SK-N-MC (cell line): Measurements from ENCODE around the gene DISC1.
"Not testable (repeated sequence)": the region's sequence is repeated elsewhere in the genome, so short reads cannot be mapped to it uniquely, and the experiment has no call there.

Experiments
- DNase-seq: peaks from one replicate; pipeline ENCODE4 v3.0.0-alpha.2; 2011; ENCODE audit warnings: low read depth, low spot score
- H3K27ac ChIP-seq: fragments of 200-600 bp; sonication (generic); 2 replicates; pipeline ENCODE4 v1.5.1; 2016; ENCODE audit warnings: mixed run types
- H3K36me3 ChIP-seq: fragments of 200-600 bp; sonication (generic); 2 replicates; pipeline ENCODE4 v1.6.1; 2017; ENCODE audit warnings: antibody characterized with exemption, low read length, mixed read lengths; ENCODE audit not compliant: insufficient read depth
- H3K4me3 ChIP-seq: fragments of 200-600 bp; sonication (generic); 2 replicates; pipeline ENCODE4 v1.5.1; 2016
- H3K9ac ChIP-seq: fragments of 200-600 bp; sonication (generic); 2 replicates; pipeline ENCODE4 v1.8.0; 2017; ENCODE audit warnings: mixed run types, mixed read lengths; ENCODE audit not compliant: insufficient read length
- H3K9me3 ChIP-seq: fragments of 200-600 bp; sonication (generic); 2 replicates; pipeline ENCODE4 v1.6.1; 2017; ENCODE audit warnings: low read depth, mild to moderate bottlenecking, antibody characterized with exemption, low read length, moderate library complexity, mixed read lengths
- EZH2 ChIP-seq: fragments of 200-600 bp; sonication (generic); IDR thresholded peaks from one replicate; pipeline ENCODE4 v1.6.1; 2017; ENCODE audit warnings: antibody characterized with exemption
- FOXP2 ChIP-seq: optimal IDR thresholded peaks from 2 replicates; pipeline ENCODE3; 2011; ENCODE audit warnings: mild to moderate bottlenecking, moderate library complexity; ENCODE audit not compliant: insufficient read depth; ENCODE audit errors: extremely low read length, control extremely low read depth
- POLR2AphosphoS5 ChIP-seq: IDR thresholded peaks from 2 replicates; pipeline ENCODE4 v1.6.1; 2012; ENCODE audit warnings: mild to moderate bottlenecking, low read depth, low read length, borderline replicate concordance

The DISC1 gene

DNA sequence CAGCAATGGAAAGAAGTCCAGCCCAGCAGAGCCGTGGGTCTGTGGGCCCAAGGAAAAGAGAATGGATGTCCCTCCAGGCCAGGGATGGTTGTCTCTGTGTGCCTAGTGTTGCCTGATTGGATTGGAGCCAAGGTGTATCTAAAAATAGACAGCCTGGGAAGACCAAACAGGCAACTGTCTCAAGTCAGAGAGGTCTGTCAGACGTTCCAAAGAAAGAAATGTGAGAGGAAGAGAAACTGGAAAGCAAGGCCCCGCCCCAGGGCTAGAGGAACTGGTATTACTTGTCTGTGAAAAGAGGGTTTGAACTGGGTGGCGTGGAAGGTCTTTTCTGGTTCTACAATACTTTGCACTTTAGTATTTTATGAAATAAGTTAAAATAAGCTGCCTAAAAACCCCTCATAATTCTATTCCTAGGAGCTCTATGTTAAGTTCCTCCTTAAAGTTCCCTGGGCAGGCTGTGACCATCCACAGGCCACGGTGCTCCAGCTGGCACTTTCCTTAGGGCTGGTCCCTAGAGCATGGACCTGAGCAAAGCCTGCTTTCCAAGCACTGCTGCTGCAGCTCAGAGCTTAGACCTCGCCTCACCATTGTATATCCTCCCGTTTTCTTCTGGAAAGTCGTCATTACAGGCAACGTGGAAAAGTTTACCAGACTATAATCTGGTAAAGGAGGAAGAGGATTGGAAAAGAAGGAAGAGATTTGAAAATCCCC lies 151.6 kb downstream of the DISC1 start:
- TF ChIP-seq FOXP2, result no peak
- TF ChIP-seq POLR2AphosphoS5, result no peak
- no peak for TF ChIP-seq EZH2
- Histone ChIP-seq H3K27ac (no peak overlapping the region), H3K4me3 (no peak overlapping the region), H3K9me3 (no peaks in the 10 kb centered on the region), H3K36me3 (no peaks in the 10 kb centered on the region), H3K9ac (no peak overlapping the region)
- no peak for DNase-seq

DNA sequence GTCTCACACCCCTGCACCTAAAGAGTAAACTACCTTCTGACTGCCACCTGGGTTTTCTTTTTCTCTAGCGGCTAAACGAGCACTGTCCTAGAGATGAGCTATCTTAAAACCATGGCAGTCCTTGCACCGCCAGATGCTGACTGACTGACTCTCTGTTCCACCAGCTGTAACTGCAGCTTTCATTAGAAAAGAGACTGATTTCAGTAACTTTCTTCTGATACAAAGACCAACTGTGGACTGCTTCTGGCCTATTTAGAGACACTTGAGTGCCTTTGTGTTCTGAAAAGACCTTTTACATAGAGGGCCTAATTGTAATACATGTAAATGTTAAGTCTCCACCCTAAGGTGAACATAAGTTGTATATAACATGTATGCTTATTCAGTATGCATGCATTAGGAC lies 152.5 kb downstream of the DISC1 start:
- Histone ChIP-seq H3K36me3 (no peaks in the 10 kb centered on the region), H3K9me3 (no peaks in the 10 kb centered on the region), H3K27ac (no peak overlapping the region), H3K4me3 (no peak overlapping the region), H3K9ac (no peak overlapping the region)
- TF ChIP-seq POLR2AphosphoS5 (no peak), EZH2 (no peak), FOXP2 (no peak)
- DNase-seq, result no peak

DNA sequence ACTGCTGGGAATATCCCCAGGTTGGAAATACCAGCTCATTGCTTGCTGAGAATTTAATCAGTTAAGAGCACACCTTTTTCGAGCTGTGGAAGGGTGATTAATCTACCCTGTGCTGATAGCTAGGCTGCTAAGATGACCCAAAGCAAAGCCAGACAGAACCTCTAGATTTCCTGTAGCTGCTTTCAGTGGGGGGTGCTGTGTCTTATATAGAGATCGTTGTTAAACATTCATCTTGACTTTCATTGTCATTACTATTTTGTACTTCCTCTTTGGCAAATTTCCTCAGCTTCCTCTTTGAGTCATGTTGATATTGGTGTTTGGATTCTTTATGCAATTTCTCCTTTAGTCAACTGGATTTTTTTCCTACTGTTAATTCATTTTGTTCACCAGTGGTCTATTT lies 155.3 kb downstream of the DISC1 start:
- Histone ChIP-seq H3K9me3 (no peaks in the 10 kb centered on the region), H3K4me3 (no peak overlapping the region), H3K9ac (no peak overlapping the region), H3K36me3 (no peaks in the 10 kb centered on the region), H3K27ac (no peak overlapping the region)
- DNase-seq, result no peak
- TF ChIP-seq POLR2AphosphoS5 (no peak), FOXP2 (no peak), EZH2 (no peak)

GRCh38 chr1:231785073-231785472 lies 158.5 kb downstream of the DISC1 start:
- H3K9ac ChIP-seq, DNase-seq, H3K27ac ChIP-seq, H3K4me3 ChIP-seq, H3K9me3 ChIP-seq, H3K36me3 ChIP-seq: not testable (repeated sequence)

- TF ChIP-seq FOXP2, result no peak
- no peak for TF ChIP-seq EZH2
- TF ChIP-seq POLR2AphosphoS5, result no peak
- no peak for DNase-seq
- Histone ChIP-seq H3K4me3 (no peak overlapping the region), H3K9me3 (no peaks in the 10 kb centered on the region), H3K9ac (no peak overlapping the region), H3K36me3 (no peaks in the 10 kb centered on the region), H3K27ac (no peak overlapping the region)
Measured at GRCh38 chr1:231786126-231786525, 159.5 kb downstream of the DISC1 start.

DNA sequence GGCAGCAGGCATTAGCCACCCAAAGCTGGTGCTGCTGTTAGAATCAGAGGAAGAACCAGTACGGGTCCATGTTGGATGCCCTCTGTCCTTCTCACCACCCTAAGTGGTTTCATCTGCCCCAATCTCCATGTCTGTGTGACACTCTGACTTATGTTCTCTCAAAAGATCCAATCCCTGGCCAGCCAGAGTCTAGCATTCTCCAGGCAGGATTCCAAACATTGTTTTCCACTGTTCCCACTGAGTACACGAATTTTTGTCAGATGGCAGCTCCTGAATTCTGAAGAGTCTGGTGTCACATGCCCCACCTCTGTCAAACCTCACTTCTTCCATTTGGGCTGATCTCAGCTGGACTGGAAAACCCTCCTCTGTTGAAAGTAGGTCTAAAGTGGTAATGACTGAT lies 166.0 kb downstream of the DISC1 start:
- H3K9me3 ChIP-seq, result no peaks in the 10 kb centered on the region
- TF ChIP-seq FOXP2 (no peak), POLR2AphosphoS5 (no peak), EZH2 (no peak)
- DNase-seq, result no peak
- no peak overlapping the region for H3K4me3 ChIP-seq
- H3K36me3 ChIP-seq, result no peaks in the 10 kb centered on the region
- no peak overlapping the region for H3K27ac ChIP-seq
- no peak overlapping the region for H3K9ac ChIP-seq

DNA sequence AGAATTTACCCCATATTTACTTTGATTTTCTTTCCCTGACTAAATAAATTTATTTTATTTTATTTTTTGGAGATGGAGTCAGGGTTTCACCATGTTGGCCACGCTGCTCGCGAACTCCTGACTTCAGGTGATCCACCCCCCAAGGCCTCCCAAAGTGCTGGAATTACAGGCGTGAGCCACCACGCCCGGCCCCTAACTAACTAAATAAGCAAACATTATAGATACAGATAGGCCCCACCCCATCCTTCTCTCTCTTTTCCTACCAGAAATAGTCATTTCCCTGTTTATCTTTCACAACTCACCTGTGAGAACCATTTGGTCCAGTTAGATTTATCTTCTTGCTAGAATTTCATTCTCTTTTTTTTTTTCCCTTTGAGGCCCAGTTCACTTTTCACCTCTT lies 167.3 kb downstream of the DISC1 start:
- Histone ChIP-seq H3K9me3 (no peaks in the 10 kb centered on the region), H3K27ac (no peak overlapping the region)
- TF ChIP-seq POLR2AphosphoS5 (no peak), EZH2 (no peak), FOXP2 (no peak)

DNA sequence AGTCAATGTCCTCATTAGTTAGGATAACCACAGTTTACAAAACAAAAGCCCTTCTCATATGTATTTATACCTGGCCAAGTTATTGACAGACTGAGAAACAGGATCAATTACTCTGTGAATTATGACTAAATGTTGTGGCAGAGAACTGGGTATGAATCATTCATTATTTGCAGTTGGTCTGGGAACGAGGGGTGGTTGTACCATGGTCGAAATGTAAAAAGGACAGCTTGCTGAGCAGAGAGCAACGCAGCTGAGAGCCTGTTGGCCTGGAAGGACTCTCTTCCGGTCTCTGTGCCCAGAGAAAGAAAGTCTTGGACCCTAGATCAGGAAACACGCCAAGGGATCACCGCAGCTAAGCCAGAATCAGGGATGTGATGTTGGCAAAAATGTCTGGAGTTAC lies 169.6 kb downstream of the DISC1 start:
- H3K27ac ChIP-seq, result no peak overlapping the region
- TF ChIP-seq EZH2 (no peak), POLR2AphosphoS5 (no peak), FOXP2 (no peak)
- no peaks in the 10 kb centered on the region for H3K9me3 ChIP-seq
- no peaks in the 10 kb centered on the region for H3K36me3 ChIP-seq
- H3K9ac ChIP-seq, result no peak overlapping the region
- no peak for DNase-seq
- H3K4me3 ChIP-seq, result no peak overlapping the region

More for the DNA sequence above, 167.3 kb downstream of the DISC1 start:
- Histone ChIP-seq H3K36me3 (no peaks in the 10 kb centered on the region), H3K4me3 (no peak overlapping the region), H3K9ac (no peak overlapping the region)
- DNase-seq, result no peak

DNA sequence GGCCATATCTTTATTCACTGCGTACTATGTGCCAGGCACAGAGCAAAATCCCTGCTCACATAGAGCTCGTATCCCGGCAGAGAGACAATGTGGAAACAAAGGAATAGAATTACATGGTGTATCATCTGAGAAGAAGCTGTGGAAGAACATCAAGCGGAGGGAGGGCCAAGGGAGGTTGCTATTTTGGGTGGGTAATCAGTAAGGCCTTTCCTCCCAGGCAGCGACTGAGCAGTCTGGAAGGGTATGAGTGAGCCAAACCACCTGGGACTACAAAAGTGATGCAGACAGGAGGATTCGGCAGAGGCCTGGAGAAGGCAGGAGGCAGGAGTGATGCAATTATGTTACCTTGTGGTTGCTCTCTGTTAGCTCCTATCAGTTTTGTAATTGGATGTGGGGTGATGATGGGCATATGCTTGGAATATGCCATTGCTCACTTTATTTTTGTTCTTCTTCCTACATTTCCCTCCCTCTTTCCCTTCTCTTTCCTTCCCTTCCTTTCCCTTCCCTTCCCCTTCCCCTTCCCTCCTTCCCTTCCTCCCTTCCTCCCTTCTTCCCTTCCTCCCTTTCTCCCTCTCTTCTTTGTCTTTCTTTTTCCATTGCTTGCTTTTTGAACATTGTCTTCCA lies 172.9 kb downstream of the DISC1 start:
- DNase-seq, result no peak
- Histone ChIP-seq H3K9me3 (no peaks in the 10 kb centered on the region), H3K36me3 (no peaks in the 10 kb centered on the region), H3K27ac (no peak overlapping the region), H3K4me3 (no peak overlapping the region), H3K9ac (no peak overlapping the region)
- TF ChIP-seq POLR2AphosphoS5 (no peak), EZH2 (no peak), FOXP2 (no peak)
